SK-N-SH (cell line): ENCODE results near the gene NSD1. TPM values are rescaled to one million over a fixed set of nuclear protein-coding genes. Genes with fewer than 3 reads are reported as not detected.

ENCODE experiments used
- CTCF ChIA-PET: fragments of 300-600, 350-600 bp; formaldehyde crosslinking; extraction: SDS; loops from one replicate; lab custom pipeline; 2021; lab: Yijun Ruan, JAX
- POLR2A ChIA-PET: fragments of 350-600 bp; sonication (Branson Sonifier 250); formaldehyde crosslinking; extraction: SDS; loops from one replicate; lab custom pipeline; 2020; ENCODE audit warnings: antibody characterized with exemption, inconsistent platforms; lab: Yijun Ruan, JAX
- DNase-seq: peaks from one replicate; pipeline ENCODE4 v3.0.0; 2012
- H2AFZ ChIP-seq: fragments of 200-600 bp; sonication (generic); 2 replicates; pipeline ENCODE4 v1.8.1; 2016; ENCODE audit warnings: antibody characterized with exemption, mild to moderate bottlenecking, low read depth
- H3F3A ChIP-seq: fragments of 200-600 bp; sonication (generic); replicated peaks from 2 replicates; pipeline ENCODE3; 2016; ENCODE audit warnings: antibody characterized with exemption, mild to moderate bottlenecking; ENCODE audit not compliant: insufficient read depth
- H3K27ac ChIP-seq, 2 experiments: fragments of 200-500 bp in 1 of 2; fragments of 200-600 bp in 1 of 2; sonication (Bioruptor generic) in 1 of 2; sonication (generic), shearing (Covaris generic) in 1 of 2; 2 replicates each; pipeline versions ENCODE4 v1.5.1 to v1.6.1; 2014 to 2016; ENCODE audit warnings: low read depth in 2 of 2, inconsistent platforms in 1 of 2, low read length in 1 of 2, mild to moderate bottlenecking in 1 of 2, mixed read lengths in 1 of 2
- H3K27me3 ChIP-seq: fragments of 200-600 bp; sonication (generic), shearing (Covaris generic); 2 replicates; pipeline ENCODE4 v1.6.1; 2016; ENCODE audit warnings: mixed run types; ENCODE audit not compliant: insufficient read depth
- H3K36me3 ChIP-seq, 2 experiments: fragments of 200-500 bp in 1 of 2; fragments of 200-600 bp in 1 of 2; sonication (Bioruptor generic) in 1 of 2; sonication (generic) in 1 of 2; replicated peaks in 1 of 2; 2 replicates each; pipeline versions ENCODE3 to v1.5.1; 2014 to 2016; ENCODE audit warnings: low read length in 1 of 2, mild to moderate bottlenecking in 1 of 2; ENCODE audit not compliant: insufficient read depth in 2 of 2, control insufficient read depth in 1 of 2
- H3K4me1 ChIP-seq, 2 experiments: fragments of 200-500 bp in 1 of 2; fragments of 200-600 bp in 1 of 2; sonication (Bioruptor generic) in 1 of 2; sonication (generic), shearing (Covaris generic) in 1 of 2; 2 replicates each; pipeline versions ENCODE4 v1.5.1 to v1.6.1; 2014 to 2016; ENCODE audit warnings: low read depth in 1 of 2, low read length in 1 of 2, mixed run types in 1 of 2; ENCODE audit not compliant: insufficient read depth in 2 of 2, control insufficient read depth in 1 of 2
- H3K4me2 ChIP-seq: fragments of 200-600 bp; sonication (generic), shearing (Covaris generic); 2 replicates; pipeline ENCODE4 v1.6.1; 2017; ENCODE audit warnings: mixed run types
- H3K4me3 ChIP-seq, 2 experiments: fragments of 200-500 bp in 1 of 2; fragments of 200-600 bp in 1 of 2; sonication (Bioruptor generic) in 1 of 2; sonication (generic), shearing (Covaris generic) in 1 of 2; 2 replicates each; pipeline versions ENCODE4 v1.5.1 to v1.8.1; 2014 to 2016; ENCODE audit warnings: low read depth in 2 of 2, inconsistent platforms in 1 of 2, low read length in 1 of 2, mild to moderate bottlenecking in 1 of 2, mixed read lengths in 1 of 2, moderate library complexity in 1 of 2
- H3K79me2 ChIP-seq: fragments of 200-600 bp; sonication (generic); 2 replicates; pipeline ENCODE4 v1.8.1; 2017; ENCODE audit warnings: mild to moderate bottlenecking; ENCODE audit not compliant: insufficient read depth
- H3K9ac ChIP-seq: fragments of 200-600 bp; sonication (generic); 2 replicates; pipeline ENCODE4 v1.6.1; 2017; ENCODE audit warnings: mixed run types
- H3K9me2 ChIP-seq: fragments of 200-600 bp; sonication (generic); 2 replicates; pipeline ENCODE4 v1.6.1; 2017; ENCODE audit warnings: mixed run types
- H3K9me3 ChIP-seq: fragments of 200-600 bp; sonication (generic); 2 replicates; pipeline ENCODE4 v1.6.1; 2017; ENCODE audit warnings: mixed run types, mild to moderate bottlenecking, moderate library complexity
- H4K20me1 ChIP-seq: fragments of 200-600 bp; sonication (generic); 2 replicates; pipeline ENCODE4 v1.6.1; 2017; ENCODE audit warnings: mild to moderate bottlenecking, mixed run types; ENCODE audit not compliant: insufficient read depth
- IRF3 ChIP-seq: fragments of 150-350 bp; IDR thresholded peaks from 2 replicates; pipeline ENCODE4 v1.6.1; 2016; ENCODE audit warnings: mild to moderate bottlenecking, low read depth, low read length
- MAX ChIP-seq: IDR thresholded peaks from 2 replicates; pipeline ENCODE4 v1.4.0; 2012; ENCODE audit warnings: low read depth
- MEF2A ChIP-seq: IDR thresholded peaks from 2 replicates; pipeline ENCODE4 v1.4.0; 2012; ENCODE audit warnings: low read depth, borderline replicate concordance
- NRF1 ChIP-seq: IDR thresholded peaks from 2 replicates; pipeline ENCODE4 v1.6.1; 2012; ENCODE audit warnings: low read depth, mild to moderate bottlenecking, low read length
- RAD21 ChIP-seq: IDR thresholded peaks from 2 replicates; pipeline ENCODE4 v1.6.1; 2012; ENCODE audit warnings: mild to moderate bottlenecking, low read length
- RFX5 ChIP-seq: IDR thresholded peaks from 2 replicates; pipeline ENCODE4 v1.6.1; 2012; ENCODE audit warnings: mild to moderate bottlenecking, improper control_type of control experiment, low read length
- SIN3A ChIP-seq: IDR thresholded peaks from 2 replicates; pipeline ENCODE4 v1.6.1; 2012; ENCODE audit warnings: low read depth, mild to moderate bottlenecking, low read length, moderate library complexity, borderline replicate concordance
- TCF12 ChIP-seq: IDR thresholded peaks from 2 replicates; pipeline ENCODE4 v1.4.0; 2012
- WGBS: methylation state at CpG from one replicate; pipeline ENCODE4 v1.1.6; 2017; ENCODE audit warnings: low lambda C conversion rate; 5-methylcytosine and 5-hydroxymethylcytosine counted together
- polyA plus RNA-seq, 3 experiments: library from polyadenylated mRNA; depleted of rRNA; stranded (reverse); fragments of >200 nt; gene quantifications; 2 replicates each; pipeline ENCODE4 v1.2.3, GENCODE V29; 2012
- TF ChIP-seq, protein P1 (sequence below): IDR thresholded peaks from 2 replicates; pipeline ENCODE4 v1.4.0; 2012; ENCODE audit warnings: low read depth, borderline replicate concordance

NSD1 gene
- polyA plus RNA-seq, 1 of the 3 experiments (the other 2 are of a cell fraction) = 6.7 TPM

DNA sequence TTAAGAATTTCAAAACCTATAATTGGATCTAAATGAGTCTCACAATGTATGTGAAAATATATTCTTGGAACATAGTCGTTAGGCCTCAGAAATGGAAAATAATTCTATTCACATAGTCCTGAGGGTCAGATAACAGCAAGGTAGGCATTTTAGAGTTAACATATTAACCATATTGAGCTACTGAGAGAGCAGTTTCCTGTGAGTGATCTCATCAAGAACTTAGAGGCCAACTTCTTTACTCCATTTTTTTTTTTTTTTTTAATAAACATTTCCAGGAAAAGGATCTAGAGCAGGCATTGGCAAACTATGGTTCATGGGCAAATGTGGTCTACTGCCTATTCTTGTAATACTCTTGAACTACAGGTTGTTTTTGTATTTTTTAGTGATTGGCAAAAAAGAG lies 143.3 kb downstream of the NSD1 start:
- no peak overlapping the region for H3K4me3 ChIP-seq
- H3K4me2 ChIP-seq = no peak overlapping the region
- H3F3A ChIP-seq = no peaks in the 10 kb centered on the region
- TF ChIP-seq RAD21 (no peak), SIN3A (no peak)
- TF ChIP-seq, all 33 proteins: peak for 0
- Histone ChIP-seq H3K36me3 (peaks cover 36 to 55% of the 10 kb centered on the region in 2 experiments), H3K27ac (no peak overlapping the region), H3K9ac (no peak overlapping the region), H2AFZ (no peak overlapping the region), H4K20me1 (no peaks in the 10 kb centered on the region), H3K4me1 (no peaks in the 10 kb centered on the region), H3K79me2 (no peaks in the 10 kb centered on the region), H3K9me3 (no peaks in the 10 kb centered on the region), H3K9me2 (no peaks in the 10 kb centered on the region), H3K27me3 (no peaks in the 10 kb centered on the region)
- DNase-seq = no peak
- ChIA-PET CTCF (interaction anchor here (3.1 kb wide), 1 partner anchor 163 kb away, joined by 10 read pairs; no protein-coding TSS in a partner anchor), POLR2A (no interaction called here)
- 79% methylated on average over 1 of the region's 1 CpG for WGBS

- POLR2A ChIA-PET = no interaction called here
- Histone ChIP-seq H3K9ac (no peak overlapping the region), H3K27me3 (no peaks in the 10 kb centered on the region), H3K9me2 (no peaks in the 10 kb centered on the region), H3K27ac (no peak overlapping the region), H3K79me2 (no peaks in the 10 kb centered on the region), H3K4me3 (no peak overlapping the region), H2AFZ (no peak overlapping the region), H3K4me1 (no peaks in the 10 kb centered on the region), H3K9me3 (no peaks in the 10 kb centered on the region)
- CTCF ChIA-PET = interaction anchor here (0.8 kb wide), 1 partner anchor 174 kb away, joined by 3 read pairs; no protein-coding TSS in a partner anchor
- WGBS = 96% methylated on average over 2 of the region's 2 CpGs
- no peak for TF ChIP-seq IRF3
- no peak for TF ChIP-seq MAX
- no peak for TF ChIP-seq RFX5
- no peak for TF ChIP-seq NRF1
- no peak for TF ChIP-seq MEF2A
- no peak for TF ChIP-seq TCF12
- TF ChIP-seq, protein P1, sequence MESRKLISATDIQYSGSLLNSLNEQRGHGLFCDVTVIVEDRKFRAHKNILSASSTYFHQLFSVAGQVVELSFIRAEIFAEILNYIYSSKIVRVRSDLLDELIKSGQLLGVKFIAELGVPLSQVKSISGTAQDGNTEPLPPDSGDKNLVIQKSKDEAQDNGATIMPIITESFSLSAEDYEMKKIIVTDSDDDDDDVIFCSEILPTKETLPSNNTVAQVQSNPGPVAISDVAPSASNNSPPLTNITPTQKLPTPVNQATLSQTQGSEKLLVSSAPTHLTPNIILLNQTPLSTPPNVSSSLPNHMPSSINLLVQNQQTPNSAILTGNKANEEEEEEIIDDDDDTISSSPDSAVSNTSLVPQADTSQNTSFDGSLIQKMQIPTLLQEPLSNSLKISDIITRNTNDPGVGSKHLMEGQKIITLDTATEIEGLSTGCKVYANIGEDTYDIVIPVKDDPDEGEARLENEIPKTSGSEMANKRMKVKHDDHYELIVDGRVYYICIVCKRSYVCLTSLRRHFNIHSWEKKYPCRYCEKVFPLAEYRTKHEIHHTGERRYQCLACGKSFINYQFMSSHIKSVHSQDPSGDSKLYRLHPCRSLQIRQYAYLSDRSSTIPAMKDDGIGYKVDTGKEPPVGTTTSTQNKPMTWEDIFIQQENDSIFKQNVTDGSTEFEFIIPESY = no peak
- TF ChIP-seq RAD21 = no peak
- TF ChIP-seq, all 33 proteins: peak for 0
- DNase-seq = no peak
- Histone ChIP-seq H3F3A (no peaks in the 10 kb centered on the region), H4K20me1 (no peaks in the 10 kb centered on the region), H3K36me3 (peaks cover 48 to 77% of the 10 kb centered on the region in 2 experiments), H3K4me2 (no peak overlapping the region)
These were observed 154.6 kb downstream of the NSD1 start for GRCh38 chr5:177288191-177288590.
